Stimulated activated naive CD8-positive, alpha-beta T cell treated with anti-CD3 and anti-CD28 coated beads, Interleukin-15, Interleukin-2, amounts not matched to agents 100 ng/mL and 50 ng/mL, for 24 hours (primary cell): ENCODE results near the gene TXLNB.
"Not testable (repeated sequence)": the region's sequence is repeated elsewhere in the genome, so short reads cannot be mapped to it uniquely, and the experiment has no call there.

Experiments used
- H3K27ac Mint-ChIP-seq: one replicate; pipeline ENCODE4 v1.8.0; 2021; ENCODE audit warnings: mild to moderate bottlenecking, mixed read lengths
- H3K27me3 Mint-ChIP-seq: one replicate; pipeline ENCODE4 v1.8.0; 2021; ENCODE audit warnings: mixed read lengths
- H3K36me3 Mint-ChIP-seq: one replicate; pipeline ENCODE4 v1.8.0; 2021; ENCODE audit warnings: low read depth, mixed read lengths
- H3K4me1 Mint-ChIP-seq: one replicate; pipeline ENCODE4 v1.8.0; 2021; ENCODE audit warnings: low read depth, mixed read lengths
- H3K4me3 Mint-ChIP-seq: one replicate; pipeline ENCODE4 v1.8.0; 2021; ENCODE audit warnings: mild to moderate bottlenecking, mixed read lengths
- H3K9me3 Mint-ChIP-seq: one replicate; pipeline ENCODE4 v1.8.0; 2021; ENCODE audit warnings: mixed read lengths

Gene TXLNB

GRCh38 chr6:139242457-139243240 is 49.1 kb downstream of the TXLNB start:
- Mint-ChIP-seq H3K27me3 (no peaks in the 10 kb centered on the region), H3K4me3 (no peak overlapping the region), H3K36me3 (peaks cover 3% of the 10 kb centered on the region), H3K9me3 (no peaks in the 10 kb centered on the region), H3K27ac (no peak overlapping the region), H3K4me1 (peaks cover 3% of the 10 kb centered on the region)

GRCh38 chr6:139240161-139241010 is 51.4 kb downstream of the TXLNB start:
- Mint-ChIP-seq H3K4me3 (no peak overlapping the region), H3K27ac (no peak overlapping the region), H3K4me1 (no peaks in the 10 kb centered on the region), H3K9me3 (no peaks in the 10 kb centered on the region), H3K27me3 (no peaks in the 10 kb centered on the region), H3K36me3 (peaks cover 3% of the 10 kb centered on the region)

- no peak overlapping the region for H3K4me3 Mint-ChIP-seq
- H3K27me3 Mint-ChIP-seq = no peaks in the 10 kb centered on the region
- peaks cover 3% of the 10 kb centered on the region for H3K36me3 Mint-ChIP-seq
- no peak overlapping the region for H3K27ac Mint-ChIP-seq
- peaks cover 1% of the 10 kb centered on the region for H3K9me3 Mint-ChIP-seq
- H3K4me1 Mint-ChIP-seq = no peaks in the 10 kb centered on the region
These were observed 52.7 kb downstream of the TXLNB start for GRCh38 chr6:139239064-139239463.

GRCh38 chr6:139236105-139236504 is 55.7 kb downstream of the TXLNB start:
- H3K27ac Mint-ChIP-seq = no peak overlapping the region
- peaks cover 8% of the 10 kb centered on the region for H3K9me3 Mint-ChIP-seq
- peaks cover 6% of the 10 kb centered on the region for H3K36me3 Mint-ChIP-seq
- H3K4me3 Mint-ChIP-seq = no peak overlapping the region
- no peaks in the 10 kb centered on the region for H3K27me3 Mint-ChIP-seq
- peaks cover 5% of the 10 kb centered on the region for H3K4me1 Mint-ChIP-seq

GRCh38 chr6:139235661-139236060 is 56.1 kb downstream of the TXLNB start:
- peaks cover 8% of the 10 kb centered on the region for H3K4me1 Mint-ChIP-seq
- H3K36me3 Mint-ChIP-seq = peaks cover 6% of the 10 kb centered on the region
- no peak overlapping the region for H3K27ac Mint-ChIP-seq
- no peak overlapping the region for H3K4me3 Mint-ChIP-seq
- H3K9me3 Mint-ChIP-seq = peaks cover 8% of the 10 kb centered on the region
- H3K27me3 Mint-ChIP-seq = no peaks in the 10 kb centered on the region

- H3K27me3 Mint-ChIP-seq, H3K36me3 Mint-ChIP-seq, H3K27ac Mint-ChIP-seq, H3K4me1 Mint-ChIP-seq, H3K9me3 Mint-ChIP-seq, H3K4me3 Mint-ChIP-seq: not testable (repeated sequence)
These were observed 57.6 kb downstream of the TXLNB start for GRCh38 chr6:139234193-139234592.

GRCh38 chr6:139231206-139231605 is 60.6 kb downstream of the TXLNB start:
- Mint-ChIP-seq H3K4me3 (no peak overlapping the region), H3K27me3 (no peaks in the 10 kb centered on the region), H3K36me3 (peaks cover 6% of the 10 kb centered on the region), H3K9me3 (peaks cover 8% of the 10 kb centered on the region), H3K4me1 (peaks cover 8% of the 10 kb centered on the region), H3K27ac (no peak overlapping the region)

GRCh38 chr6:139230391-139230840 is 61.4 kb downstream of the TXLNB start:
- H3K9me3 Mint-ChIP-seq = peaks cover 8% of the 10 kb centered on the region
- H3K36me3 Mint-ChIP-seq = peaks cover 6% of the 10 kb centered on the region
- H3K27ac Mint-ChIP-seq = no peak overlapping the region
- no peaks in the 10 kb centered on the region for H3K27me3 Mint-ChIP-seq
- H3K4me3 Mint-ChIP-seq = no peak overlapping the region
- peaks cover 8% of the 10 kb centered on the region for H3K4me1 Mint-ChIP-seq

GRCh38 chr6:139228387-139228786 is 63.4 kb downstream of the TXLNB start:
- H3K4me3 Mint-ChIP-seq, H3K9me3 Mint-ChIP-seq, H3K4me1 Mint-ChIP-seq, H3K36me3 Mint-ChIP-seq, H3K27me3 Mint-ChIP-seq, H3K27ac Mint-ChIP-seq: not testable (repeated sequence)

- H3K27me3 Mint-ChIP-seq = no peaks in the 10 kb centered on the region
- no peaks in the 10 kb centered on the region for H3K36me3 Mint-ChIP-seq
- H3K9me3 Mint-ChIP-seq = no peaks in the 10 kb centered on the region
- peaks cover 10% of the 10 kb centered on the region for H3K4me1 Mint-ChIP-seq
- no peak overlapping the region for H3K27ac Mint-ChIP-seq
- no peak overlapping the region for H3K4me3 Mint-ChIP-seq
These were observed 72.1 kb downstream of the TXLNB start for GRCh38 chr6:139219746-139220145.

GRCh38 chr6:139219271-139219729 is 72.5 kb downstream of the TXLNB start:
- H3K27ac Mint-ChIP-seq = no peak overlapping the region
- H3K9me3 Mint-ChIP-seq = no peaks in the 10 kb centered on the region
- peaks cover 10% of the 10 kb centered on the region for H3K4me1 Mint-ChIP-seq
- H3K4me3 Mint-ChIP-seq = no peak overlapping the region
- H3K27me3 Mint-ChIP-seq = no peaks in the 10 kb centered on the region
- no peaks in the 10 kb centered on the region for H3K36me3 Mint-ChIP-seq

- H3K27ac Mint-ChIP-seq, H3K27me3 Mint-ChIP-seq, H3K4me3 Mint-ChIP-seq, H3K4me1 Mint-ChIP-seq: not testable (repeated sequence)
- Mint-ChIP-seq H3K9me3 (peaks cover 29% of the 10 kb centered on the region), H3K36me3 (peaks cover 21% of the 10 kb centered on the region)
These were observed 79.3 kb downstream of the TXLNB start for GRCh38 chr6:139212460-139212859.

GRCh38 chr6:139210766-139211165 is 81.0 kb downstream of the TXLNB start:
- H3K9me3 Mint-ChIP-seq = peaks cover 40% of the 10 kb centered on the region
- not testable (repeated sequence) for H3K4me3 Mint-ChIP-seq, H3K4me1 Mint-ChIP-seq, H3K27ac Mint-ChIP-seq, H3K27me3 Mint-ChIP-seq
- peaks cover 28% of the 10 kb centered on the region for H3K36me3 Mint-ChIP-seq

GRCh38 chr6:139205843-139206242 is 86.0 kb downstream of the TXLNB start:
- Mint-ChIP-seq H3K27ac (no peak overlapping the region), H3K9me3 (peaks cover 35% of the 10 kb centered on the region), H3K36me3 (peaks cover 24% of the 10 kb centered on the region), H3K4me3 (no peak overlapping the region), H3K27me3 (no peaks in the 10 kb centered on the region), H3K4me1 (peaks cover 6% of the 10 kb centered on the region)

- Mint-ChIP-seq H3K36me3 (peaks cover 20% of the 10 kb centered on the region), H3K4me3 (no peak overlapping the region), H3K27me3 (no peaks in the 10 kb centered on the region), H3K9me3 (peaks cover 35% of the 10 kb centered on the region), H3K4me1 (no peaks in the 10 kb centered on the region), H3K27ac (no peak overlapping the region)
These were observed 86.8 kb downstream of the TXLNB start for GRCh38 chr6:139204978-139205377.
